Renal cortex interstitium (tissue), 11 donors: ENCODE measurements around the gene ITPKB. TPM values are rescaled to one million over a fixed set of nuclear protein-coding genes. Genes with fewer than 3 reads are reported as not detected.

Experiments
- DNase-seq, 11 donors: peaks; one replicate each; pipeline ENCODE4 v3.0.0-alpha.2; 2013; ENCODE audit warnings: low read depth in 9 of 11, low spot score in 4 of 11; ENCODE audit errors: extremely low read depth in 1 of 11
- polyA plus RNA-seq, 3 donors: library from polyadenylated mRNA; unstranded; fragments of 120-200 nt; gene quantifications; one replicate each; pipeline ENCODE4 v1.2.1, GENCODE V29; 2013; ENCODE audit not compliant: insufficient read length in 3 of 3

ITPKB gene
- polyA plus RNA-seq, 3 donors: 20.2 to 26.3 (median 26.3) TPM

DNA sequence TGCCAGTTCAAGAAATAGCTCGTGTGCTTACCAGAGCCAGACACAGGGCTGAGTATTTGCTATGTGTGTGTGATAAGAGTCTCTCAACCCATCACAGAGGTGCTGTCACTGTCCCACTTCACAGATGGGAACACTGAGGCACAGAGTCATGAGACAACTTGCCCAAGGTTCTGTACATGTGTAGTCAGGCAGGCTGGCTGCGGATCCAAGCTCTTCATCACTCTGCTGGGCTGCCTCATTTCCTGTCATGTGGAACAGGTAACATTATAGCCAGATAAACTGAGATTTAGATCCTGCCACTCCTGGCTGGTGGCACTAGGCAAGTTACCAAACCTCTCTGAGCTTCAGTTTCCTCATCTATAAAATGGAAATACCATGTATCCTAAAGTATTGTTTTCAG lies 77.8 kb downstream of the ITPKB start:
- no peak for DNase-seq

DNA sequence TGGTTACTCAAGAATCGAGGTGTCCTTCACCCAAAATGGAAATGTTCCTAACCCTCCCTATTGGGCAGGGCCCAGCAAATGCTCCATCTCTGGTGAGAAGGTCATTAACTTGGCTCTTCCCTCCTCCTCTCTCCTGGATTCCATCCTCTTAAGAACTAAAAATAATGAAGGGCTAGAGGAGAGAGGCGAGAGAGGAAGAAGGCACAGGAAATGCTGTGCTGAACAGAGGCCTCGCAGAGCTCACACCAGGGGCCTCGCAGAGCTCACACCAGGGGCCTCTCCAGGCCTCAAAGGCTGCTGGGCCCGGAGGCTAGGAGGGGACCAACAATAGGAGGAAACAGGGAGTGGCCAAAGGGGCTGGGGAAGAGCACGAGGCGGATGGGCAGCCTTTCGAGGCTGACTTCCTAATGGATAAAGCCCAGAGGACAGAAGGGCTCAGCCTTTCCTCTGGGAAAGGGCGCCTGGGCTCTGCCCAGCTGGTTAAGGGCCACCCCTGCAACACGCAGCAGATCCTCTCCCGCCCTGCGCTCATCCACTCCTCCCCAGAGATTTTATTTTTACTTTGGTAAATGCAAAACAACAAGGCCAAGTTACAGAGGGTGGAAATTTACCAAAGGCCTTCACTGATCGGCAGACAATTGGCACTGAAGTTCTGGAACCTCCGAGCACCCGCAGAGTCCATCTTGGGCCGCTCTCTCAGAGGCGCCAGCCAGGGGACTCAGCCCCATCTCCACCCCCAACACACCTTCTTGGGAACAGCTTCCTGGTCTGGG lies 78.5 kb downstream of the ITPKB start:
- DNase-seq: no peak

DNA sequence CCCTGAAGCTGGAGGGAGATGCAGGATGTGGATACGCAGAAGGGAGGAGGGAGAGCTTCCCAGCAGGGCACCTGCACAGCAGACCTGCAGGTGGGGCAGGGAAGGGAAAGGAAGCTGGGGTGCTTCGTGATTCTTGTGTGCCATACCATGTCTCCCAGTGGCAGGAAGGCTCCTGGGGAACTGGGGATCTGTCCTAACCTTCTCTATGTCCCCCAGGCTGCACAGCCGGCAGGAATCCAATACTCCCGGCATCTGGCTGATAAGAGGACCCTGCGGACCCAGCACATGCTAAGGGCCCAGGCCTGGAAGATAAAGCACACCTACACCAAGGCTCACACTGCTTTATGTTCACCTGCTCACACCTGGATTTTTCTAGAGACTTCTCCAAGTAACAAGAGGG lies 79.4 kb downstream of the ITPKB start:
- no peak for DNase-seq

DNA sequence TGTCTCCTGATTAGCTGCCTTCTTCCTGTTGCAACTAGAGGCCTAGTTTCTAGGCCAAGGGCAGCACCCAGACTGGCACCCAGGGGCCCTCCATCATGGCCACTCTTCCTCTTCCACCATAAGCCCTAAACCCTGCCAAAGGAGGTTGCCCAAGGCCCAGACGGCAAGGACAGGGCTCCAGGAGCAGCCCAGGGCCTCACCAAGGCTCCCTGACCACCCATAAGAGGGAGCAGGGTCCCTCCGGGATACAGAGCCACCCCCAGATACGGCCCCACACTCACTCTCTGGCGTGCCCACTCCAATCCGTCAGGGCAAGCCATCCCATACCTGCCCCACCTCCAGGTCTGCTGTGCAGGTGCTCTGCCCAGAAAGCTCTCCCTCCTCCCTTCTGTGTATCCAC lies 79.9 kb downstream of the ITPKB start:
- DNase-seq: no peak

DNA sequence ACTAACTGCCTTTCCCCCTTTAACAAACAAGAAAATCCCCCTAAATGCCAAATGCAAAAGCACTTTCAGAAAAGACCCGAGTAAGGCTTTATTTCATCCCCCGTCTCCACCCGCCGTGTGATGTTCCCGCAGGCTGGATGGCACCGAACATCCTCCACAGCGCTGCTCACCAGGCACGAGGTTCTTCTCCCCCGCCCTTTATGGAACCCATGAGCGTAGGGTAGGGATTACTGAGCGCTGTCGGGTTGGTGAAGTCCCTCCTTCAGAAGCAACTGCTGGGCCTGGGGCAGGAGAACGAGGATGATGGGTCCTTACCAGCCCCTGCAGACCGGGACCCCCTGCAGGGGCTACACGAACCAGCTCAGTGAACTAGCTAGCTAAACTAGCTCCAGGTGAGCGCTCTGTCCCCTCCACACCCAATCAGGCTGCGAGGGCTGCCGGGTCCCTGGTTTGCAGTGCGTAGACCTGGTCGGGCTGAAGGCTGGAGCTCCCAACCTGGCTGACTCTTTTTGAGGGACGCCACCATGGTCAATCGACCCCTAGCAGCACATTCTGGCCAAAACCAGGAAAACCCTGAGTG lies 80.4 kb downstream of the ITPKB start:
- no peak for DNase-seq

DNA sequence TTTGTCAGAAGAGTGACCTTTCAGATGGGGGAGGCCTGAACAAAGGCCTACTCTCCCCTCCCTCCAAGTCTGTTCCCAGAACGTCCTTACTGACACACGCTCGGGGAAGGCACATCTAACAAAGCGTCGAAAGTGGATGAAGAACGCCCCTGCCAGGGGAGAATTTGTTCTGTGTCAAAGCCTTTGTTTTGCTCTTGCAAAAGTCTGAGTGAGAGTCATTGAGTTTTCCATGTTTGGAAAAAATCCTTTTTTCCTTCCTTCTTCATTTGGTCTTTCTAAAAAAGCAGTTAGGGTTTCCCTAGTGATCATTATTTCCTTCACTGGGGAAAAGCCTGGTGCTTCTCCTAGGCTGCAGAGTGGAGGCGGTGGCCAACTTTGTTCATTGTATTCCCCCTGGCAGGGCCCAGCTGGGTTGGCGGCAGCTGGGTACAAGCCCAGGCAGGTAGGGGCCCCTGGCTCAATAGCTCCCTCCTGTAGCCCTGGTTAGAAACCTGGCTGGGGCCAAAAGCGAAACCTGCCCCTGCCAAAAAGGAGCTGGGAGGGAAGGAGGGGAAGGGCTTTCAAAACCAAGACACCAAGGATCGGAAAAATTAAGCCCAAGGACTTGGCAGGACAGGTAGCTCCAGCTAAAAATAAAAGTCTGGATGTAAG lies 81.1 kb downstream of the ITPKB start:
- no peak for DNase-seq

DNA sequence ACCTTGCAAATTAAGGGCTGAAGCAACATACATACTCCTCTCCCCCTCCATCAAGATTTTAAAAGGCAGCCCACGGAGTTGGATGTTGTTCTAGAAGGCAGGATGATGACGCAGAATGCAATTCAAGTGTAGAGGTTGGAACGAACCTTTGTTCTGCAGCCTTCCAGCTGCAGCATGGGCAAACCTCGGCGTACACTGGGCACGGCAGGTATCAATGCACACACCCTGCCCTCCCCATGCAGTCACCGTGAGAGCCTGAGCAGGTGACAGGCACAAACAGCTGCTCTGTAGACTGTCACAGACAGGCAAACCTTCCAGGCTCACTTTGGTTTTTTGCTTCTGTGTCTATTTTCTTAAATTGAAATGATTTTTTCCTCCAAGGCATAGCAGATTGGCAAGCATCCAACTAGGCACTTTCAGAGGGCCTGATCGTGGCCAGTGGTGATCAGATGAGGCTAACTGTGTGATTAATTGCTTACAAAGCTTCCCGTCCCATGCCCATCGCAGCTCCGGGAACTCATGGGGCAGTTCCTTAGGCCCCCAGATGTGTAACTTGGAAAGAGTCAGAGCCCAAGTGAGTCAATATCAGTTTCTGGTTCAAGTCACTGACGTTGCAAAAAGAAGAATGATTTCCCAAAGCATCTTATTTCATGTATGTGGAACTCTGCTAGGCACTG lies 82.3 kb downstream of the ITPKB start:
- DNase-seq: no peak

DNA sequence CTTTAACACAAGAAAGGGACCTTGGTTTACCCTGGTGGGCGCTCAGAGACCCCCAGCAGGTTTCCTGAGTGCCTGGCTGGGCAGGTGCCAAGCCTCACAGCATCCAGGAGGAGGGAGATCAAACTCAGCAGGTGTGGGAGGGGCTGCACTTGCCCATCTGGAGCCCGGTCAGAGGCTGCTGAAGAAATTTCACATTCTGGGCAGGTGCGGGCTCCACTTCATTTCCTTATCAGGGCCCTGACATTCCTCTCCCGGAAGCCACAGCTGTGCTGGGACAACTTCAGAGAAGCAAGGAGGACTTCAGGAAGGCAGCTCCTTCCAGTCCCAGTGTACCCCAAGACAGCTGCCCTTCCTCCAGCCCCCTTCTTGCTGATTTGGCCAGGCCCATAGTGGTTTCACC lies 82.9 kb downstream of the ITPKB start:
- no peak for DNase-seq

DNA sequence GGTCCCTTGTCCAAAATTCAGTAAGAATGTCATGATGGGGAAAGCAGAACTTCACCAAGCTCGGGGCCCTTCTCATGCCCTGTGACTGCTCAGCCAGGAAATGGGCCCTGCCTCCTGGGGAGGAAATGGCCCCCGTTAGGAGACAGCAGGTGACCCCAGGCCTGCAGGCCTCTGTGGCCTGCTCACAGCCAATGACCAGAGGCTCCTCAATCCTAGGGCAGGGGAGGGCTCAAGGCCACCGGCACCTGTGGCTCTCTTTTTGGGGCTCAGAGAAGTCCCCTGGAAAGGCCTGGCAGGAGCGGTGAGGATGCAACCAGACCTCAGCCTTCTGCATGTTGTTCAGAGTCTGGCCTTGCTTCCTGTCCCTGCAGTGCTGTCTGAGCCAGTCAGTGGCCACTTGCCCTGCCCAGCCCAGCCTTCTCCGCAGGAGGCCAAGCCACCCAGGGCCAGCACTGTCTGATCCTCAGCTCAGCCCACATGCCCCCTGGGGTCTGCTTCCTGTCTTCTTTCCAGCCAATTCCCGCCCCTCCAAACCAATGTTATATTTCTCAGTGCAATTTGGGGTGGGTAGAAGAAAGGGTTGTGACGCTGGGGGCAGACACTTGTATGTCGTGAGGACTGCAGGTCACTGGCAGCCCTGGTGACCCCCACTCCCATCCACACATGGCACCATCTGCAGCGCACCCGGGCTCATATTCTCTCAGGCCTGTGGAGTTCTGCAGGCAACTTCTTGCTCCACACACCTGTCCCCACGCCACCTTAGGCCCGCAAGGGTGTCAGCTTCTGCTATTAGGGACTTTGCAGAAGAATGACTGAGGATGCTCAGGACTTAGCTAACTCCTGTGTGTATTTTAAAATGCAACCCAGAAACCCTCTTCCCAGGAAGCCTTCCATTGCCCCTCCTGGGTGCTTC lies 83.6 kb downstream of the ITPKB start:
- no peak for DNase-seq

DNA sequence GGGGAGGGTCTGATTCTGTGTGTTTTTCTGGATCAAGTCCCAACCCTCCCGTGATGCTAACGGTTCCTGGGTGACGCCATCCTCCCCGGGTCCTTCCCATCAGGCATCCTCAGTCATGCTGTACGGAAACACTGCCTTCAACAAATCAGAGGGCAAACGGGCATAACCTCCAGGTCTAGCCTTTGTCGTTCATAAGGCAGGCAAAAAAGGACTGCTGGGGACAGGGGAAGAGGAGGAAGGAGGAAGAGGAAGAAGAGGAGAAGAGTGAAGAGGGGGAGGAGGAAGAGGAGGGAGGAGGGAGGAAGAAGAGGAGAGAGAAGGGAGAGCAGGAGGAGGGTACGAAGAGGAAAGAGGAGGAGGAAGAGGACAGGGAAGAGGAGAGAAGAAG lies 84.4 kb downstream of the ITPKB start:
- DNase-seq: no peak

DNA sequence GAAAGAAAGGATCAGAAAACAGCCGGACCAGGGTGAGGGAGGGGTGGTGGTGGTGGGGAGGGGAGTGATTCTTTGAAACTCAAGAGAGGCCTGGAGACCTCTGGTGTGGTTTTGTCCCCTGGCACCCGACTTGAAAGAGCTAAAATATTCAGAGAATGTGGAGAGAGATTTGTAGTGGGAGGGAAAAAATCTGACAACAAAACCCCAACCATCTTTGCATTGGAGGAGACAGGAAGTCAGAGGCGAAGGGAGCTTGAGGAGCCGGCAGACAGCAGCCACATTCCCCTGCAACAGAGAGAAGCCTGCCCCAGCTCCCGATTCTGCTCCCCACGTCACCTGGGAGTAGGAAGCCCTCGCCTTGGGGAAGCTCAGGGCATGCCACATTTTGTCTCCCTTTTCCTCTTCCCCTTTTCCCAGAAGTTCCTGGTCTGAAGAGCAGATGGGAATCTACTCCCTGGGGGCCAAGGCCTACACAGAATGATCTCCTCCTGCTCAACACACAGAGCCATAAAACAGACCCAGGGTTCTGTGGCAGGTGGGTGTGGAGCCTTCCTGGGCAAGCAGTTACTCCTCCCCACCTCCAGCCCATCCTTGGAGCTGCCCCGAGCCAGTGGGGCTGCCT lies 84.9 kb downstream of the ITPKB start:
- DNase-seq: peak in 2 of 11 donors; percentile 55 to 66

DNA sequence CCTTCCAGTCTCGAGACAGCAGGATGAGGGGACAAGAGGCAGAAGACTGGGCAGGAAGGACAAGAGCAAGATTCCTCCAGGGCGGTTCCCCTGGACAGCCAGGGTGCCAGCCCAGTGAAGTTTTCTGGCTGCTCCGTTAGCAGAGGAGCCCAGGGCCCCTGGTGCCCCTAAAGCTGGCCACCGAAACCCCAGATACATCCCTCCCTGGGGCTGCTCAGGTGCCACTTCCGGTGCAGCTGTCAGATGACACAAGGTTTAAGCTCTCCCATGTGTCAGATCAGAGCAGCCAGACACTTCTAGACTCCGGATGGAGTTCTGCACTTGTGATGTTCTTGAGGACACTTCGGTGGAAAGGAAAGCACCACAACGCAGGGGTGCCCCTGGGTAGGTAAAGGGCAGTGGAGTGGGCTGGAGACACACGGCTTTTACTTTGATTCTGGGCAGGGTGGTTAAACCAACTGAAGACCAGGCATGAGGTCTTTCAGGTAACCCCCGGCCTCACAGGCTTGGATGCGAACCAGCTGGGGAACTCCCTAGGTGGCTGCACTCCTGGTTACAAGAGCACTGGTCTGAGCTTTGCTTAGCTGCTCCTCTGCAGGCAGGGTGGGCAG lies 85.7 kb downstream of the ITPKB start:
- DNase-seq: no peak

DNA sequence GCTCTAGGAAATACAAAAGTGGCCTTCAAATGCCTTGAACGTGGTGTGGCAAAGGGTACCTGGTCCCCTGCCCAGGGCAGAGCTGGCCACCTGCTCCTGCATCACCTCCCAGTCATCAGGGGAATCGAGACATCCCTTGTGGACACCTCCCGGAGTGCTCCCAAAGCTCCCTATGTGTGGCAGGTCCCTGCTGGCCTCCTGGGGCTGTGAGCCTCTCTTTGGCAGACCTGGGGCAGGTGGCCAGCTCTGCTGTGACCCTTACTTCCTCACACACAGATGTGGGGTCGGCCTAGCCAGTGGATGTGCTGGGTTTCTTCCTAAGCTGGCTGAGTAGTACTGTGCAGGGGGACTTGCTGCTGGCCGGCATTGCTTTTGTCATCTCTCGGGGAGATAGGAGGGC lies 86.5 kb downstream of the ITPKB start:
- no peak for DNase-seq

DNA sequence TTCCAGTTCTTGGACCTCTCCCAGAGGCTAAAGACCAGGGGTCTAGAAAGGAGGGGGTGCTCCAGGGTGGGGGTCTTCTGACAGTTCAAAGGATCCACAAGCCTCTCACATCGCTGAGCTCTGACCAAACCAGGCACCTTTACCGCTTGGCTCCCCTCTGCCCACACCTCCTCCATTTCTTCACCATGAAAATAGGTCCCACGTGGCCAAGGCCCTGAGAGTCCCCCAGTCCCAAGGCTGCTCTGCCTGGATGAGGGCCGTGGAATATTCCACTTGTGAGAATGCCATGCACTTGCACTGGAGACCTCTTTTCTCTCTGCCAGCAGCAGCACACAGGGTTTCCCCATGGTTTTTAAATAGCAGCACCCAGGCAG lies 87.4 kb downstream of the ITPKB start:
- DNase-seq: no peak

DNA sequence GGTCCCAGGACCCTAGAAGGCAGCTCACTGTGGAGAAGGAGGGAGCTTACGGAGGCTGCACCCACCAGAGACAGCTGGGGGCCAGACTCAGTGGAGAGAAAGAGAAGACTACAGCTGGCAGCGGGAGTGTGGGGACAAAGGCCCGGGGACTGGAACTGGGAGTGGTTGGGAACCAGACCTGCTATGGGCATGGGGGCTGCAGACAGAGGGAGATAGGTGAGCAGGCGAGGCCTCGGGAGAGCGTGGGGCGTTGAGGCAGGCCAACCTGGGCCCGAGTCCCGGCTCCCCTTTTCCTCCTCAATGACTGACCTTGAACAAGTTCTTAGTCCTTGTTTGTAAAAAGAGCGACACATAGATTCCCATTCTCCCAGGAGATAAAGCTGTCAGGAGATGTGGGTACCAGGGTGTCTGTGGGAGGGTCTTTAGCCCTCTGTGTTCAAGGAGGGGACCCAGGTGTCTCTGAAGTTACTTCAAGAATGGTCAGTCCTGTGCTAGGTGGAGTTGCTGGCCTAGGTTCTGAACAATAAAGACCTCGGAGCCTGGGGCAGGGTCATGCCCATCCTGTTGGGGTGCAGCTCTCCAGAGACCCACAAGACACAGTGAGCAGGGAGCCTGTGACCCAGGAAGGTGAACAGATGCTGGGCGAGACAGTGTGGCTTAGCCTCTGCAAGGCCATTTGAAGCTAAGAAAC lies 87.9 kb downstream of the ITPKB start:
- DNase-seq: no peak

DNA sequence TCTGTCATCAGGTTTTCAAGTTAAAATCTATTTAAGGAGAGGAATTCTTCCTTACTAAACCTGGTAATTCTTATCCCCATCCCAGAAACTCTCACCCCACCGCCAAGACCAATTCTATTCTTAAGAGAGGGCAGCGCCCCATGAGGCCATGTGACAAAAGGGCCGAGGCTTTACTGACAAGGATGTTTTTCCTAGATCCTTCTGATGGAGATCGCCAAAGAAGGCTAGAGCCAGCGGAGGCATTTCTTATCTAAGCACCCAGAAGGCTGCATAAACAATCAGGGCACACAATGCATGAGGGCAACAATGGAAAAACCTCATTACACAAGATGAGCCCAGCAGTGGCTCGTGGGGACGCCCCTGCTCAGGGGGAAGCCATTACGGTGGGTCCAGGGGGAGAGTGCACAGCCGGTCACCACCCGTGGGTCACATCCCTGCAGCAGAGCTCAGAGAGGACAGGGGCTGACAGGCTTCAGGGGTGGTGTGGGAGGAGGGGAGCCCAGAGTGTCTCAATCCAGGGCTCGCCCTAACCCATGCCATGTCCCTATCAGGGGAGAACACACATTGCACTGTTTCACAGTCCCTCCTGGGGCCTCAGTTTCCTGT lies 88.7 kb downstream of the ITPKB start:
- no peak for DNase-seq

DNA sequence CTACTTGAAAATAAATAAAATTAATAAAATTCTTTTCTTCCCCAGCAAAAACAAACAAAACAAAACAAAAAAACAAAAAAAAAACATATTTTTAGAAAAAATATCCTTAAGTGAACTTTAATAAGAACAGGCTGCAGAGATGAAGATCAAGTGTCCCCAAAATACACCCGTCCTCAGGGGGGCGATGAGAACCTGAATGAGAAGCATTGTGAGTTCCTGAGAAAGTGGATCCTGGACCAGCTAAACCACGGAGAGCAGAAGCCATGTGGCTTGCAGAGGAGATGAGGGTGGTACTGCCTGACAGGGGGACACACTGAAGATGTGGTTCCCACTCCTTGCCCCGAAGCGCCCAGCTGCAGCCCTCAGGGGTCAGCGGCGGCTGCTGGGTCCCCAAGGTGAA lies 89.3 kb downstream of the ITPKB start:
- DNase-seq: no peak
